ENCODE data around the gene FURIN.
"Not testable (repeated sequence)": the region's sequence is repeated elsewhere in the genome, so short reads cannot be mapped to it uniquely, and the experiment has no call there.

The FURIN gene

GRCh38 chr15:90892023-90892422 is 23.6 kb downstream of the FURIN start:
- Histone ChIP-seq H3K4me2 (ENCODE audit: low read length) (no peak overlapping the region), H2BK15ac (replicated peaks; ENCODE audit: low read depth) (no peak overlapping the region), H3K4me1 (ENCODE audit: control insufficient read depth, low read depth, low read length) (no peaks in the 10 kb centered on the region), H3K4ac (ENCODE audit: low read depth, low read length) (no peak overlapping the region), H2AK5ac (ENCODE audit: low read length) (no peak overlapping the region), H3K36me3 (ENCODE audit: control insufficient read depth, insufficient read depth, low read length) (peaks cover 4% of the 10 kb centered on the region), H3K79me2 (ENCODE audit: control insufficient read depth, insufficient read depth, low read length) (no peaks in the 10 kb centered on the region), H4K8ac (ENCODE audit: low read depth, low read length) (no peak overlapping the region), H3K27me3 (ENCODE audit: insufficient read depth, low read length, poor library complexity) (no peaks in the 10 kb centered on the region), H3K79me1 (ENCODE audit: low read length) (no peaks in the 10 kb centered on the region), H2BK5ac (ENCODE audit: low read length) (no peak overlapping the region), H4K5ac (ENCODE audit: low read length) (no peak overlapping the region), H2BK120ac (ENCODE audit: low read depth, low read length) (no peak overlapping the region), H3K4me3 (ENCODE audit: low read length) (no peak overlapping the region), H3K9ac (ENCODE audit: low read length) (no peak overlapping the region), H3K56ac (ENCODE audit: low read length) (no peak overlapping the region), H3K27ac (ENCODE audit: low read depth, low read length) (no peak overlapping the region), H3K23ac (ENCODE audit: low read length) (no peak overlapping the region), H3K18ac (ENCODE audit: low read length) (no peak overlapping the region)
- no CpG with 5 or more reads among the region's 11 CpGs for WGBS (ENCODE audit: extremely low coverage, insufficient coverage, low lambda C conversion rate)
- DNase-seq: no peak

DNA sequence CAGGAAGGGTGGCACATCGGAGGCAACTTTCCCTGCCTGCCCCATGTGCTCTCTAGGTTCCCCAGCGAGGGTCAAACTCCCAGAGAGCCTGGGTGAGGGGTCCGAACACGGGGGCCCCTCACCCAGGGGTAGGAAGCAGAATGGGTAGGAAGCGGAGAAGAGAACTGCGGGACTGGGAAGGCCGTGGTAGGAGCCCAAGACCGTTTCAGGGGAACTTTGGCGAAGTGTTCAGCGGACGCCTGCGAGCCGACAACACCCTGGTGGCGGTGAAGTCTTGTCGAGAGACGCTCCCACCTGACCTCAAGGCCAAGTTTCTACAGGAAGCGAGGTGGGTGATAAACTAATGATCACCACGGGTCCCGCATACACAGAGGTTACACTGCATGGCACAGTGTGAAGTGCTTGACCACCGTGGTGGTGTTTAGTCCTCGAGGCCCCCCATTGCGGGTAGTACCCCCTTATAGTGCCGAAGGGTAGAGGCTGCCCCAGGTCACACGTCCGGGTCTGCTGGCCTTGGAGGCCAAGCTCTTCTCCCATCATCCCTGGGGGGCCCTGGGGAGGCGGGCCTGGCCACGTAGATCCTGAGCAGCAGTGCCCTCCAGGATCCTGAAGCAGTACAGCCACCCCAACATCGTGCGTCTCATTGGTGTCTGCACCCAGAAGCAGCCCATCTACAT is 24.2 kb downstream of the FURIN start:
- H4K8ac ChIP-seq (ENCODE audit: low read depth, low read length): no peak overlapping the region
- no peaks in the 10 kb centered on the region for H3K79me1 ChIP-seq (ENCODE audit: low read length)
- H3K23ac ChIP-seq (ENCODE audit: low read length): no peak overlapping the region
- H3K36me3 ChIP-seq (ENCODE audit: control insufficient read depth, insufficient read depth, low read length): peaks cover 4% of the 10 kb centered on the region
- no peak overlapping the region for H3K4ac ChIP-seq (ENCODE audit: low read depth, low read length)
- H3K18ac ChIP-seq (ENCODE audit: low read length): no peak overlapping the region
- no peak overlapping the region for H2BK120ac ChIP-seq (ENCODE audit: low read depth, low read length)
- H3K56ac ChIP-seq (ENCODE audit: low read length): no peak overlapping the region
- no peak overlapping the region for H4K5ac ChIP-seq (ENCODE audit: low read length)
- no peak for DNase-seq
- H3K79me2 ChIP-seq (ENCODE audit: control insufficient read depth, insufficient read depth, low read length): no peaks in the 10 kb centered on the region
- H3K27me3 ChIP-seq (ENCODE audit: insufficient read depth, low read length, poor library complexity): no peaks in the 10 kb centered on the region
- H2BK5ac ChIP-seq (ENCODE audit: low read length): no peak overlapping the region
- H3K4me1 ChIP-seq (ENCODE audit: control insufficient read depth, low read depth, low read length): no peaks in the 10 kb centered on the region
- H3K4me2 ChIP-seq (ENCODE audit: low read length): no peak overlapping the region
- no peak overlapping the region for H3K27ac ChIP-seq (ENCODE audit: low read depth, low read length)
- no peak overlapping the region for H3K4me3 ChIP-seq (ENCODE audit: low read length)
- WGBS (ENCODE audit: extremely low coverage, insufficient coverage, low lambda C conversion rate): no CpG with 5 or more reads among the region's 29 CpGs
- H2BK15ac ChIP-seq (replicated peaks; ENCODE audit: low read depth): no peak overlapping the region
- H2AK5ac ChIP-seq (ENCODE audit: low read length): no peak overlapping the region
- H3K9ac ChIP-seq (ENCODE audit: low read length): no peak overlapping the region

GRCh38 chr15:90893175-90894090 is 25.0 kb downstream of the FURIN start:
- H3K36me3 ChIP-seq (ENCODE audit: control insufficient read depth, insufficient read depth, low read length): peaks cover 4% of the 10 kb centered on the region
- no peaks in the 10 kb centered on the region for H3K4me1 ChIP-seq (ENCODE audit: control insufficient read depth, low read depth, low read length)
- no peak overlapping the region for H2BK15ac ChIP-seq (replicated peaks; ENCODE audit: low read depth)
- no peak overlapping the region for H3K56ac ChIP-seq (ENCODE audit: low read length)
- DNase-seq: no peak
- no peak overlapping the region for H3K18ac ChIP-seq (ENCODE audit: low read length)
- no peak overlapping the region for H2BK5ac ChIP-seq (ENCODE audit: low read length)
- H2AK5ac ChIP-seq (ENCODE audit: low read length): no peak overlapping the region
- no peak overlapping the region for H4K8ac ChIP-seq (ENCODE audit: low read depth, low read length)
- H3K27me3 ChIP-seq (ENCODE audit: insufficient read depth, low read length, poor library complexity): no peaks in the 10 kb centered on the region
- no peak overlapping the region for H4K5ac ChIP-seq (ENCODE audit: low read length)
- no peak overlapping the region for H3K4ac ChIP-seq (ENCODE audit: low read depth, low read length)
- H3K27ac ChIP-seq (ENCODE audit: low read depth, low read length): no peak overlapping the region
- H2BK120ac ChIP-seq (ENCODE audit: low read depth, low read length): no peak overlapping the region
- H3K23ac ChIP-seq (ENCODE audit: low read length): no peak overlapping the region
- no peak overlapping the region for H3K9ac ChIP-seq (ENCODE audit: low read length)
- no peaks in the 10 kb centered on the region for H3K79me2 ChIP-seq (ENCODE audit: control insufficient read depth, insufficient read depth, low read length)
- WGBS (ENCODE audit: extremely low coverage, insufficient coverage, low lambda C conversion rate): no CpG with 5 or more reads among the region's 33 CpGs
- H3K4me3 ChIP-seq (ENCODE audit: low read length): no peak overlapping the region
- H3K79me1 ChIP-seq (ENCODE audit: low read length): no peaks in the 10 kb centered on the region
- H3K4me2 ChIP-seq (ENCODE audit: low read length): no peak overlapping the region

GRCh38 chr15:90895571-90896117 is 27.3 kb downstream of the FURIN start:
- Histone ChIP-seq H3K27ac (ENCODE audit: low read depth, low read length) (no peak overlapping the region), H3K27me3 (ENCODE audit: insufficient read depth, low read length, poor library complexity) (no peaks in the 10 kb centered on the region), H2AK5ac (ENCODE audit: low read length) (no peak overlapping the region), H3K4me1 (ENCODE audit: control insufficient read depth, low read depth, low read length) (no peaks in the 10 kb centered on the region), H3K18ac (ENCODE audit: low read length) (no peak overlapping the region), H4K8ac (ENCODE audit: low read depth, low read length) (no peak overlapping the region), H3K79me2 (ENCODE audit: control insufficient read depth, insufficient read depth, low read length) (no peaks in the 10 kb centered on the region), H4K5ac (ENCODE audit: low read length) (no peak overlapping the region), H3K9ac (ENCODE audit: low read length) (no peak overlapping the region), H3K23ac (ENCODE audit: low read length) (no peak overlapping the region), H2BK15ac (replicated peaks; ENCODE audit: low read depth) (no peak overlapping the region), H2BK120ac (ENCODE audit: low read depth, low read length) (no peak overlapping the region), H3K4me3 (ENCODE audit: low read length) (no peak overlapping the region), H3K79me1 (ENCODE audit: low read length) (no peaks in the 10 kb centered on the region), H3K36me3 (ENCODE audit: control insufficient read depth, insufficient read depth, low read length) (peaks cover 4% of the 10 kb centered on the region), H2BK5ac (ENCODE audit: low read length) (no peak overlapping the region), H3K4ac (ENCODE audit: low read depth, low read length) (no peak overlapping the region), H3K4me2 (ENCODE audit: low read length) (no peak overlapping the region), H3K56ac (ENCODE audit: low read length) (no peak overlapping the region)
- WGBS (ENCODE audit: extremely low coverage, insufficient coverage, low lambda C conversion rate): no CpG with 5 or more reads among the region's 10 CpGs
- DNase-seq: peak; percentile 45

GRCh38 chr15:90897131-90897655 is 28.8 kb downstream of the FURIN start:
- not testable (repeated sequence) for H3K4me3 ChIP-seq (ENCODE audit: low read length); H3K4ac ChIP-seq (ENCODE audit: low read depth, low read length); H3K36me3 ChIP-seq (ENCODE audit: control insufficient read depth, insufficient read depth, low read length); H3K27me3 ChIP-seq (ENCODE audit: insufficient read depth, low read length, poor library complexity); H2BK5ac ChIP-seq (ENCODE audit: low read length); H3K4me2 ChIP-seq (ENCODE audit: low read length); H4K8ac ChIP-seq (ENCODE audit: low read depth, low read length); H3K27ac ChIP-seq (ENCODE audit: low read depth, low read length); H3K9ac ChIP-seq (ENCODE audit: low read length); H4K5ac ChIP-seq (ENCODE audit: low read length); H2BK120ac ChIP-seq (ENCODE audit: low read depth, low read length); H2BK15ac ChIP-seq (replicated peaks; ENCODE audit: low read depth); H3K18ac ChIP-seq (ENCODE audit: low read length); DNase-seq; H3K4me1 ChIP-seq (ENCODE audit: control insufficient read depth, low read depth, low read length); H3K79me1 ChIP-seq (ENCODE audit: low read length); H2AK5ac ChIP-seq (ENCODE audit: low read length); H3K79me2 ChIP-seq (ENCODE audit: control insufficient read depth, insufficient read depth, low read length); H3K56ac ChIP-seq (ENCODE audit: low read length); H3K23ac ChIP-seq (ENCODE audit: low read length)
- 100% methylated on average over 1 of the region's 14 CpGs for WGBS (ENCODE audit: extremely low coverage, insufficient coverage, low lambda C conversion rate)

All from mesendoderm (in vitro differentiated cells).